DND-41 (cell line): Measurements from ENCODE around the gene RARS2.

Experiments
- ATAC-seq: fragments of 200-7000 bp; cut with Tn5 transposase; 3 replicates; pipeline ENCODE4 v1.9.1; 2021; ENCODE audit warnings: low read depth; ENCODE audit not compliant: insufficient read depth
- DNase-seq: peaks from one replicate; pipeline ENCODE4 v3.0.0-alpha.2; 2020
- H2AFZ ChIP-seq: 2 replicates; pipeline ENCODE4 v1.6.0; 2012; ENCODE audit warnings: low read depth, low read length
- H3K27ac ChIP-seq: 2 replicates; pipeline ENCODE4 v1.5.1; 2012; ENCODE audit warnings: low read length, inconsistent platforms
- H3K27me3 ChIP-seq: fragments of 200-600 bp; sonication (generic); 2 replicates; pipeline ENCODE4 v1.6.0; 2012; ENCODE audit warnings: low read length, mild to moderate bottlenecking, inconsistent platforms; ENCODE audit not compliant: insufficient read depth, poor library complexity
- H3K36me3 ChIP-seq: 2 replicates; pipeline ENCODE4 v1.5.1; 2012; ENCODE audit warnings: low read length, inconsistent platforms; ENCODE audit not compliant: insufficient read depth
- H3K4me1 ChIP-seq: 2 replicates; pipeline ENCODE4 v1.5.1; 2012; ENCODE audit warnings: mild to moderate bottlenecking, low read length; ENCODE audit not compliant: insufficient read depth
- H3K4me2 ChIP-seq: 2 replicates; pipeline ENCODE4 v1.6.0; 2012; ENCODE audit warnings: mild to moderate bottlenecking, moderate library complexity, low read length, inconsistent platforms; ENCODE audit not compliant: insufficient read depth
- H3K4me3 ChIP-seq, 2 experiments: fragments of 200-600 bp in 1 of 2; shearing (Covaris generic) in 1 of 2; 2 replicates each; pipeline ENCODE4 v1.5.1; 2012 to 2016; ENCODE audit warnings: inconsistent platforms in 2 of 2, low read length in 2 of 2, mild to moderate bottlenecking in 2 of 2, low read depth in 1 of 2, moderate library complexity in 1 of 2
- H3K79me2 ChIP-seq: 2 replicates; pipeline ENCODE4 v1.6.0; 2012; ENCODE audit warnings: low read length, inconsistent platforms; ENCODE audit not compliant: insufficient read depth
- H3K9ac ChIP-seq: 2 replicates; pipeline ENCODE4 v1.6.0; 2012; ENCODE audit warnings: low read depth, mild to moderate bottlenecking, inconsistent platforms, low read length, moderate library complexity
- H3K9me3 ChIP-seq: 2 replicates; pipeline ENCODE4 v1.5.1; 2012; ENCODE audit warnings: low read length, moderate library complexity, mild to moderate bottlenecking, inconsistent platforms; ENCODE audit not compliant: insufficient read depth, severe bottlenecking
- H4K20me1 ChIP-seq: 2 replicates; pipeline ENCODE4 v1.6.0; 2012; ENCODE audit warnings: low read length; ENCODE audit not compliant: insufficient read depth
- CTCF ChIP-seq: IDR thresholded peaks from 2 replicates; pipeline ENCODE4 v1.5.1; 2012; ENCODE audit warnings: borderline replicate concordance, low read length, moderate library complexity, mild to moderate bottlenecking; ENCODE audit not compliant: poor library complexity, severe bottlenecking; ENCODE audit errors: extremely low read depth
- EZH2 ChIP-seq: IDR thresholded peaks from 3 replicates; pipeline ENCODE4 v1.6.1; 2012; ENCODE audit warnings: borderline replicate concordance, low read depth, mild to moderate bottlenecking, moderate library complexity, low read length, inconsistent platforms; ENCODE audit not compliant: severe bottlenecking

The RARS2 gene

GRCh38 chr6:87553159-87553765 lies 36.5 kb downstream of the RARS2 start:
- TF ChIP-seq EZH2 (no peak), CTCF (no peak)
- Histone ChIP-seq H3K4me1 (no peaks in the 10 kb centered on the region), H3K27ac (no peak overlapping the region), H4K20me1 (no peaks in the 10 kb centered on the region), H3K4me2 (no peak overlapping the region), H3K79me2 (no peaks in the 10 kb centered on the region), H2AFZ (no peak overlapping the region), H3K27me3 (no peaks in the 10 kb centered on the region), H3K36me3 (peaks cover 54% of the 10 kb centered on the region), H3K9me3 (no peaks in the 10 kb centered on the region), H3K9ac (no peak overlapping the region), H3K4me3 (no peak overlapping the region)
- DNase-seq (no peak), ATAC-seq (no peak)

GRCh38 chr6:87551799-87552198 lies 38.0 kb downstream of the RARS2 start:
- Histone ChIP-seq H3K9me3 (no peaks in the 10 kb centered on the region), H2AFZ (no peak overlapping the region), H3K27me3 (no peaks in the 10 kb centered on the region), H3K79me2 (no peaks in the 10 kb centered on the region), H4K20me1 (no peaks in the 10 kb centered on the region), H3K4me3 (no peak overlapping the region), H3K4me2 (no peak overlapping the region), H3K27ac (no peak overlapping the region), H3K9ac (no peak overlapping the region), H3K36me3 (peaks cover 52% of the 10 kb centered on the region), H3K4me1 (no peaks in the 10 kb centered on the region)
- ATAC-seq: no peak
- DNase-seq: no peak
- TF ChIP-seq CTCF (no peak), EZH2 (no peak)

GRCh38 chr6:87544474-87544735 lies 45.4 kb downstream of the RARS2 start:
- Histone ChIP-seq H3K9ac (no peak overlapping the region), H2AFZ (no peak overlapping the region), H3K9me3 (peaks cover 2% of the 10 kb centered on the region), H3K27ac (no peak overlapping the region), H3K4me3 (no peak overlapping the region), H3K4me1 (no peaks in the 10 kb centered on the region), H4K20me1 (no peaks in the 10 kb centered on the region), H3K36me3 (peaks cover 69% of the 10 kb centered on the region), H3K27me3 (no peaks in the 10 kb centered on the region), H3K4me2 (no peak overlapping the region), H3K79me2 (no peaks in the 10 kb centered on the region)
- DNase-seq (no peak), ATAC-seq (no peak)
- TF ChIP-seq CTCF: no peak
- TF ChIP-seq EZH2: no peak
